HepG2 (cell line): ENCODE results near the gene SIRT5. TPM values are rescaled to one million over a fixed set of nuclear protein-coding genes. Genes with fewer than 3 reads are reported as not detected.

Source experiments
- AFF4 ChIP-seq: sonication (generic); formaldehyde crosslinking; IDR thresholded peaks from 2 replicates; pipeline ENCODE4 v1.4.0; 2020; ENCODE audit warnings: missing genetic modification reagents
- ATF7 ChIP-seq, 2 experiments: fragments of 450-650 bp in 1 of 2; sonication (generic) in 1 of 2; formaldehyde crosslinking in 1 of 2; IDR thresholded peaks; 2 replicates each; pipeline versions ENCODE4 v1.4.0 to v1.6.1; 2016 to 2020; ENCODE audit warnings: antibody characterized with exemption in 1 of 2, mild to moderate bottlenecking in 1 of 2, missing genetic modification reagents in 1 of 2
- ELK4 ChIP-seq: sonication (generic); formaldehyde crosslinking; IDR thresholded peaks from 2 replicates; pipeline ENCODE4 v1.9.0; 2021; ENCODE audit warnings: missing genetic modification reagents, borderline replicate concordance
- ETV5 ChIP-seq: IDR thresholded peaks from 2 replicates; pipeline ENCODE4 v1.6.1; 2018; ENCODE audit warnings: missing biosample characterization, missing genetic modification reagents, inconsistent platforms, borderline replicate concordance
- EZH2 ChIP-seq: conservative IDR thresholded peaks from 2 replicates; pipeline ENCODE4 v1.6.1; 2012; ENCODE audit warnings: mild to moderate bottlenecking, low read depth, low read length, moderate library complexity
- GATAD1 ChIP-seq: IDR thresholded peaks from 2 replicates; pipeline ENCODE4 v1.6.1; 2016; ENCODE audit warnings: missing genetic modification reagents, missing compliant biosample characterization
- HOXA7 ChIP-seq: sonication (generic); formaldehyde crosslinking; IDR thresholded peaks from 2 replicates; pipeline ENCODE4 v1.8.1; 2022; ENCODE audit warnings: mild to moderate bottlenecking, missing genetic modification reagents, moderate library complexity
- MXD1 ChIP-seq: sonication (generic); formaldehyde crosslinking; IDR thresholded peaks from 2 replicates; pipeline ENCODE4 v1.4.0; 2020; ENCODE audit warnings: mild to moderate bottlenecking, missing genetic modification reagents
- PAF1 ChIP-seq: IDR thresholded peaks from 2 replicates; pipeline ENCODE4 v1.6.1; 2016; ENCODE audit warnings: missing genetic modification reagents, missing compliant biosample characterization
- PREB ChIP-seq: sonication (generic); formaldehyde crosslinking; IDR thresholded peaks from 2 replicates; pipeline ENCODE4 v1.4.0; 2020; ENCODE audit warnings: missing genetic modification reagents
- SIX4 ChIP-seq: sonication (generic); formaldehyde crosslinking; IDR thresholded peaks from 2 replicates; pipeline ENCODE4 v1.4.0; 2020; ENCODE audit warnings: missing genetic modification reagents
- TEF ChIP-seq: sonication (generic); formaldehyde crosslinking; IDR thresholded peaks from 2 replicates; pipeline ENCODE4 v1.5.0; 2020; ENCODE audit warnings: missing genetic modification reagents
- ZFP37 ChIP-seq: sonication (generic); formaldehyde crosslinking; IDR thresholded peaks from 2 replicates; pipeline ENCODE4 v1.4.0; 2020; ENCODE audit warnings: missing genetic modification reagents, borderline replicate concordance
- ZNF331 ChIP-seq: sonication (generic); formaldehyde crosslinking; IDR thresholded peaks from 2 replicates; pipeline ENCODE4 v1.4.0; 2020; ENCODE audit warnings: missing genetic modification reagents
- ZNF44 ChIP-seq: sonication (generic); formaldehyde crosslinking; IDR thresholded peaks from 2 replicates; pipeline ENCODE4 v1.5.1; 2020; ENCODE audit warnings: mild to moderate bottlenecking, missing genetic modification reagents
- ZNF782 ChIP-seq: sonication (generic); formaldehyde crosslinking; IDR thresholded peaks from 2 replicates; pipeline ENCODE4 v1.4.0; 2020; ENCODE audit warnings: missing genetic modification reagents, mild to moderate bottlenecking, borderline replicate concordance
- ZNF788 ChIP-seq: sonication (generic); formaldehyde crosslinking; IDR thresholded peaks from 2 replicates; pipeline ENCODE4 v1.5.0; 2020; ENCODE audit warnings: mild to moderate bottlenecking, missing genetic modification reagents, borderline replicate concordance
- polyA plus RNA-seq, 8 experiments: library from polyadenylated mRNA; depleted of rRNA in 3 of 8; stranded (reverse) in 7 of 8; unstranded in 1 of 8; fragments of >200 nt; fragmentation: Illumina TruSeq in 4 of 8; extraction: Trizol in 4 of 8; gene quantifications; 2 replicates each; pipeline versions ENCODE4 v1.2.1 to v1.2.3, GENCODE V29; 2011 to 2016; ENCODE audit warnings: low read depth in 4 of 8, missing spikeins in 1 of 8, mixed read lengths in 1 of 8; ENCODE audit not compliant: insufficient read depth in 1 of 8
- total RNA-seq, 5 experiments: library from RNA; depleted of rRNA; stranded (reverse); fragments of >200 nt; fragmentation: Illumina TruSeq; extraction: Trizol; gene quantifications; 2 replicates each; pipeline ENCODE4 v1.2.3, GENCODE V29; 2016; ENCODE audit warnings: low read depth in 1 of 5
- TF ChIP-seq, protein P1 (sequence below): sonication (generic); formaldehyde crosslinking; IDR thresholded peaks from 2 replicates; pipeline ENCODE4 v1.4.0; 2020; ENCODE audit warnings: low read depth, mild to moderate bottlenecking, missing genetic modification reagents
- TF ChIP-seq, protein P2 (sequence below): sonication (generic); formaldehyde crosslinking; IDR thresholded peaks from 2 replicates; pipeline ENCODE4 v1.4.0; 2020; ENCODE audit warnings: mild to moderate bottlenecking, missing genetic modification reagents

The SIRT5 gene
- total and polyA plus RNA-seq, 2 of the 13 experiments (the other 11 are each of a cell fraction or from before 2014, with no cell fraction given): 14.1 to 16.6 TPM

DNA sequence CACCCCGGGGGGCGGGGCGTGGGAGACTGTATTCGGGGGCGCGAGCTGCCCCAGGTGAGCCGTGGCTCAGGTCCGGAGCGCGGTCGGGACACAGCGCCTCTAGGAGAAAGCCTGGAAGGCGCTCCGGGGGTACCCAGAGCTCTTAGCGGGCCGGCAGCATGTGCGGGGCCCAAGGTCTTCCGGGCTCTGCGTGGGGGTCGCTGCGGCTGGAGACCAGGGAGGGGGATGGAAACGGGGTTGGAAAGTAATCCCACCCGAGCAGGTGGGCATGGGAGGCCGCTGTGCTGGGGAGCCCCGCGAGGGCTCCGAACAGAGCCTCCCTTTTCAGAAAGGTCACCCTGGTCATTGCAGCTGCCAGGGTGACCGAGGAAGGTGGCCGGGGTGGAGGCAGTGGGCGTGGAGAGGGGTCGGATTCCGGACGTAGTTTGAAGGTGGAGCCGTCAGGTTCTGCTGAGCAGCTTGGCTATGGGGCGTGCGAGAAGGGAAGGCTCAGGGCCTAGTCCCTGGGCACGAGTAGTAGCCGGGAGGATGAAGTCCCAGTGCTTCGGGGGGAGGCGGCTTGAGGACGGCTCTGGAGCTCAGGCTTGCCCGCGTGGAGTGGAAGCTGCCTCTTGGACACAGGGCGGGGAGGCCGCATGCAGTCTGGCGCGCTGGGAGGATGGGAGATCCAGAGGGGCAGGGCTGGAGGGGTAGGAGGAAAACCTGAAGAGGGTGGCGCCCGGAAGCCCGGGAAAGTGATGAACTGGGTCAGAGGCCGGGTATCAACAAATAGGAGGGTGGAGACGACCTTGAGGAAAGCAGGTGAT, at the start of gene SIRT5 (continued):
- TF ChIP-seq ELK4 (CRISPR knock-in tag) (no peak), ZNF788 (CRISPR knock-in tag) (peak; percentile 91; the same call in 1 of the 2 replicates), ZFP37 (CRISPR knock-in tag) (no peak), ETV5 (CRISPR knock-in tag) (peak; percentile 90), ZNF44 (peak; percentile 91), PAF1 (CRISPR knock-in tag) (no peak), ZNF782 (CRISPR knock-in tag) (peak; percentile 94; the same call in 1 of the 2 replicates), AFF4 (peak; percentile 91), ZNF331 (peak; percentile 14; the same call in 1 of the 2 replicates), MXD1 (CRISPR knock-in tag) (peak; percentile 88), HOXA7 (CRISPR knock-in tag) (no peak), GATAD1 (CRISPR knock-in tag) (peak; percentile 56), PREB (no peak), TEF (CRISPR knock-in tag) (0 out of 2 replicates have a peak, but pooled peaks have one; percentile 47), EZH2 (no peak), SIX4 (CRISPR knock-in tag) (peak; percentile 59; the same call in 1 of the 2 replicates), ATF7 (IDR thresholded peaks at IDR 0.05) (no peak), ATF7 (CRISPR knock-in tag; IDR thresholded peaks at IDR 0.05) (peak; percentile 29; the same call in 1 of the 2 replicates)
- TF ChIP-seq, protein P1, sequence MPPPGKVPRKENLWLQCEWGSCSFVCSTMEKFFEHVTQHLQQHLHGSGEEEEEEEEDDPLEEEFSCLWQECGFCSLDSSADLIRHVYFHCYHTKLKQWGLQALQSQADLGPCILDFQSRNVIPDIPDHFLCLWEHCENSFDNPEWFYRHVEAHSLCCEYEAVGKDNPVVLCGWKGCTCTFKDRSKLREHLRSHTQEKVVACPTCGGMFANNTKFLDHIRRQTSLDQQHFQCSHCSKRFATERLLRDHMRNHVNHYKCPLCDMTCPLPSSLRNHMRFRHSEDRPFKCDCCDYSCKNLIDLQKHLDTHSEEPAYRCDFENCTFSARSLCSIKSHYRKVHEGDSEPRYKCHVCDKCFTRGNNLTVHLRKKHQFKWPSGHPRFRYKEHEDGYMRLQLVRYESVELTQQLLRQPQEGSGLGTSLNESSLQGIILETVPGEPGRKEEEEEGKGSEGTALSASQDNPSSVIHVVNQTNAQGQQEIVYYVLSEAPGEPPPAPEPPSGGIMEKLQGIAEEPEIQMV (CRISPR knock-in tag): peak; percentile 63; the same call in 1 of the 2 replicates
- TF ChIP-seq, protein P2, sequence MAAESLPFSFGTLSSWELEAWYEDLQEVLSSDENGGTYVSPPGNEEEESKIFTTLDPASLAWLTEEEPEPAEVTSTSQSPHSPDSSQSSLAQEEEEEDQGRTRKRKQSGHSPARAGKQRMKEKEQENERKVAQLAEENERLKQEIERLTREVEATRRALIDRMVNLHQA (CRISPR knock-in tag): no peak
